Activated CD8-positive, alpha-beta T cell treated with anti-CD3 and anti-CD28 coated beads for 36 hours (primary cell): Measurements from ENCODE around the gene DNAJB12. TPM values are rescaled to one million over a fixed set of nuclear protein-coding genes. Genes with fewer than 3 reads are reported as not detected.

Experiments
- ATAC-seq: fragments of 200-7000 bp; cut with Tn5 transposase; one replicate; pipeline ENCODE4 v1.10.0; 2021; ENCODE audit warnings: mild to moderate bottlenecking, moderate library complexity
- CTCF ChIA-PET: fragments of 350-600 bp; sonication (Branson Sonifier 250); formaldehyde crosslinking; loops from one replicate; lab custom pipeline; 2021; ENCODE audit warnings: antibody characterized with exemption; lab: Charles Lee
- POLR2A ChIA-PET: fragments of 350-600 bp; sonication (Branson Sonifier 250); formaldehyde crosslinking; loops from one replicate; lab custom pipeline; 2021; ENCODE audit warnings: antibody characterized with exemption; lab: Charles Lee
- DNase-seq: peaks from one replicate; pipeline ENCODE4 v3.0.0-alpha.2; 2020
- H3K27ac Mint-ChIP-seq: one replicate; pipeline ENCODE4 v1.8.0; 2021; ENCODE audit warnings: mild to moderate bottlenecking, mixed read lengths
- H3K27me3 Mint-ChIP-seq: one replicate; pipeline ENCODE4 v1.8.0; 2021; ENCODE audit warnings: mixed read lengths
- H3K36me3 Mint-ChIP-seq: one replicate; pipeline ENCODE4 v1.8.0; 2021; ENCODE audit warnings: low read depth, mixed read lengths
- H3K4me1 Mint-ChIP-seq: one replicate; pipeline ENCODE4 v1.8.0; 2021; ENCODE audit warnings: low read depth, mixed read lengths
- H3K4me3 Mint-ChIP-seq: one replicate; pipeline ENCODE4 v1.8.0; 2021; ENCODE audit warnings: mild to moderate bottlenecking, moderate library complexity, mixed read lengths
- H3K9me3 Mint-ChIP-seq: one replicate; pipeline ENCODE4 v1.8.0; 2021; ENCODE audit warnings: mixed read lengths
- intact Hi-C: fragments of 100-400 bp; cut with micrococcal nuclease; formaldehyde crosslinking; loops from one replicate; pipeline ENCODE4 v1.10.0; 2022
- total RNA-seq, 2 experiments: library from RNA; stranded (reverse); gene quantifications; one replicate each; pipeline ENCODE4 v1.2.3, GENCODE V29; 2021
- TF ChIP-seq, protein P1 (sequence below): fragments of 200-600 bp; IDR thresholded peaks from one replicate; pipeline ENCODE4 v1.8.0; 2022; ENCODE audit warnings: antibody characterized with exemption, mild to moderate bottlenecking

The DNAJB12 gene
- total RNA-seq, 2 experiments from 2014 or later: 17.1 to 17.5 TPM

- H3K27me3 Mint-ChIP-seq: no peaks in the 10 kb centered on the region
- intact Hi-C loops: no loop called here
- H3K4me1 Mint-ChIP-seq: peaks cover 30% of the 10 kb centered on the region
- ATAC-seq: no peak
- DNase-seq: no peak
- TF ChIP-seq, protein P1, sequence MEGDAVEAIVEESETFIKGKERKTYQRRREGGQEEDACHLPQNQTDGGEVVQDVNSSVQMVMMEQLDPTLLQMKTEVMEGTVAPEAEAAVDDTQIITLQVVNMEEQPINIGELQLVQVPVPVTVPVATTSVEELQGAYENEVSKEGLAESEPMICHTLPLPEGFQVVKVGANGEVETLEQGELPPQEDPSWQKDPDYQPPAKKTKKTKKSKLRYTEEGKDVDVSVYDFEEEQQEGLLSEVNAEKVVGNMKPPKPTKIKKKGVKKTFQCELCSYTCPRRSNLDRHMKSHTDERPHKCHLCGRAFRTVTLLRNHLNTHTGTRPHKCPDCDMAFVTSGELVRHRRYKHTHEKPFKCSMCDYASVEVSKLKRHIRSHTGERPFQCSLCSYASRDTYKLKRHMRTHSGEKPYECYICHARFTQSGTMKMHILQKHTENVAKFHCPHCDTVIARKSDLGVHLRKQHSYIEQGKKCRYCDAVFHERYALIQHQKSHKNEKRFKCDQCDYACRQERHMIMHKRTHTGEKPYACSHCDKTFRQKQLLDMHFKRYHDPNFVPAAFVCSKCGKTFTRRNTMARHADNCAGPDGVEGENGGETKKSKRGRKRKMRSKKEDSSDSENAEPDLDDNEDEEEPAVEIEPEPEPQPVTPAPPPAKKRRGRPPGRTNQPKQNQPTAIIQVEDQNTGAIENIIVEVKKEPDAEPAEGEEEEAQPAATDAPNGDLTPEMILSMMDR: no peak
- CTCF ChIA-PET: interaction anchor here (1.5 to 11.4 kb wide), 3 partner anchors 8 to 56 kb away, joined by 4 to 164 read pairs (median 11); no protein-coding TSS in a partner anchor
- POLR2A ChIA-PET: interaction anchor here (1.8 to 13.5 kb wide), 3 partner anchors 8 to 49 kb away, joined by 9 to 290 read pairs (median 269); no protein-coding TSS in a partner anchor
- no peak overlapping the region for H3K4me3 Mint-ChIP-seq
- no peak overlapping the region for H3K27ac Mint-ChIP-seq
- H3K9me3 Mint-ChIP-seq: peaks cover 3% of the 10 kb centered on the region
- H3K36me3 Mint-ChIP-seq: no peaks in the 10 kb centered on the region
These were observed 71.6 kb downstream of the DNAJB12 start for GRCh38 chr10:72283131-72283530.

Other genes with a start within 250 kb of the DNAJB12 start
- 100 to 1,000 TPM in 1 of 2 experiments, 10 to 100 TPM in 1; 94.6 to 101 TPM for gene ANAPC16, start 138.9 kb downstream of the DNAJB12 start, total RNA-seq
- 10 to 100 TPM; 61.6 to 66.2 TPM for gene ASCC1, start 138.6 kb downstream of the DNAJB12 start, total RNA-seq
- gene DDIT4, start 81.0 kb downstream of the DNAJB12 start, total RNA-seq: 1,000 to 10,000 TPM; 1,071 to 1,096 TPM